ENCODE data around the gene KREMEN1.
"Not testable (repeated sequence)": the region's sequence is repeated elsewhere in the genome, so short reads cannot be mapped to it uniquely, and the experiment has no call there.

Gene KREMEN1

DNA sequence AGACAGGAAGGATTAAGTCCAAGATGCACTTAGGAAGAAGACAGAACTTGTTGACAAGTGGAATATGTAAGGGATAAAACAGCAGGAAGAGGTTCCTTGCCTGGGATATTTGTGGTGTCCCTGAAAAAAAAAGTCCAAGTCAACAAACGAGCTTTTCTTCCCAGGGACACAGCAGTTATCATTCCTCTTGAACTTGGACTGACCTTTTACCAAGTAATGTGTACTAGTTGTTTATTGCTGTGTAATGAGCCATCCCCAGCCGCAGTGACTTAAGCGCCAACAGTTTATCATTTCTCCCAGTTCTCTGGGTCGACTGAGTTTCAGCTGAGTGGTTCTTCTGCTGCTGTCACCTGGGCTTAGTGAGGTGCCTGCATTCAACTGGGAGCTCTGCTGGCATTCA lies 37.0 kb downstream of the KREMEN1 start:
- DNase-seq = no peak

DNA sequence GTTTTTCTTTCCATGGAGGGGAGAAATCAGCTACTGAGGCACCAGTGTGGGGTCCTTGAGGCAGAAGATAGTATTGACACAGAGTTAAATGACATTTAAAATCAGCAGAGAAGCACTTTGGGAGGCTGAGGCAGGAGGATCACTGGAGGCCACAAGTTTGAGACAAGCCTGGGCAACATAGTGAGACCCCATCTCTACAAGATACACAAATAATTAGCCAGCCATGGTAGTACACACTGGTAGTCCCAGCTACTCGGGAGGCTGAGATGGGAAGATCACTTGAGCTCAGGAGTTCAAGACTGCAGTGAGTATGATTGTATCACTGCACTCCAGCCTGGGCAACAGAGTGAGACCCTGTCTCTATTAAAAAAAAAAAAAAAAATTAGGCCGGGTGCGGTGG lies 38.1 kb downstream of the KREMEN1 start:
- DNase-seq = no peak

DNA sequence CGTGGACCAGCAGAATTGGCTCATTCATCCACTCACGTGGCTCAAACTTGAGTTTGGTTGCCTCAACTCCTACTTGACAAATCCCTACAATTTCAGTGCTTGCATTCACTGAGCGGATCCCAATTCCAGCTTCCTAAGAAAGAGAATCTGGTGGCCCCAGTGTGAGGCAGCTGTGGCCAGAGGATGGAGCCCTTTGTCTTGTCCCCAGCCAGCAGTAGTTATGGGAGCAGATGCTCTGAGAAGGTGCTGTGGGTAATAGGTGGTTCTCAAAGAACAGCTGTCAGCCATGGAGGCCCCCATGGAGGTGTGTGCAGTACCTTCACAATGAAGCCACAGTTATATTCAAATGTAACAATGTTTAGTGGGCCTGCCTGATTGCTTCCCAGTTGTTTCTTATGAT lies 39.3 kb downstream of the KREMEN1 start:
- peak; percentile 45 for DNase-seq

DNA sequence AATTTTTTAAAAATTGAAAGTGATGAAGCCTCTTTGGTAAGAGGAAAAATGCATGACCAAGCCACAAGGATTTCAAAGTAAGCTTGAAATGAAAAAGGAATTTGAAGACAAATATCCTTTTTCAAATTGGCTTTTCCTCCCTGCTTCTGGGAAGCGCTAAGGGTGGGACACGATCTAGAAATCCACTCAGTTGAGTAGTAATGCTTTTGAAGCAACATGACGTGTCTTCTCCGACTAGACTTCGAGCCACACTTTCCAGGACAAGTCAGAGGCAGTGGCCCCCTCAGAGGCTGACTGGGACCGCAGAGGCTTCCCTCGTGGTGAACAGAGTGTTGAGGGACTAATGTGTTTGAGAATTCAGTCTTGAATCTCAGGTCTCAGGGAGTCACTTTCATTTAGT lies 39.8 kb downstream of the KREMEN1 start:
- DNase-seq = no peak

DNA sequence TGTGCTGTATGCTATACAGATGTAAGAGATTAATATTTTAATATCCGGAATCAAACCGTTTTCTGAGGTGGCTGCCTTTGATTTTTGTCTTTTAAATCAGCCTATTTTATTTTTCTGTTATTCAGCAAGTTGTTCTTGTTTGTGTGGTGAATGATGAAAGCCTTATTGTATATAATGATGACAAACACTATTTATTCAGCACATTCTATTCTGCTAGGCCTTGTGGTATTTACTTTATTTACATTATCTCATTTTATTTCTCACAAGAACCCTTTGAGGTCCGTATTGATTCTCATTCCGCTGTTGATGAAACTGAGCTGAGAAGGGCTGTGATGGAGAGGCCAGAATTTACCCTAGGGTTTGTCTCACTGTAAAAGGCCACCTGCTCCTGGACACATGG lies 40.5 kb downstream of the KREMEN1 start:
- no peak for DNase-seq

DNA sequence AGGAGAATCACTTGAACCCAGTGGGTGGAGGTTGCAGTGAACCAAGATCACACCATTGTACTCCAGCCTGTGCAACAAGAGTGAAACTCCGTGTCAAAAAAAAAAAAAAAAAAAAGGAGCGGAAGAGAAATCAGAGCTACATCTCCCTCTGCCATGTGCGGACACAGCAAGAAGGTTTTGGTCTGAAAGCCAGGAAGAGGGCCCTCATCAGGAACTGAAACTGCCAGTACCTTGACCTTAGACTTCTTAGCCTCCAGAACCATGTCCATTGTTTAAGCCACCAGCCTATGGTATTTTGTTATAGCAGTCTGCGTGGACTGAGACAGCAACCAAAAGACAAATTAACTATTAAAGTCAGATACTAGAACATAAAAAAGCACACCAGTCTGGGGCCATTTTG lies 41.6 kb downstream of the KREMEN1 start:
- no peak for DNase-seq

DNA sequence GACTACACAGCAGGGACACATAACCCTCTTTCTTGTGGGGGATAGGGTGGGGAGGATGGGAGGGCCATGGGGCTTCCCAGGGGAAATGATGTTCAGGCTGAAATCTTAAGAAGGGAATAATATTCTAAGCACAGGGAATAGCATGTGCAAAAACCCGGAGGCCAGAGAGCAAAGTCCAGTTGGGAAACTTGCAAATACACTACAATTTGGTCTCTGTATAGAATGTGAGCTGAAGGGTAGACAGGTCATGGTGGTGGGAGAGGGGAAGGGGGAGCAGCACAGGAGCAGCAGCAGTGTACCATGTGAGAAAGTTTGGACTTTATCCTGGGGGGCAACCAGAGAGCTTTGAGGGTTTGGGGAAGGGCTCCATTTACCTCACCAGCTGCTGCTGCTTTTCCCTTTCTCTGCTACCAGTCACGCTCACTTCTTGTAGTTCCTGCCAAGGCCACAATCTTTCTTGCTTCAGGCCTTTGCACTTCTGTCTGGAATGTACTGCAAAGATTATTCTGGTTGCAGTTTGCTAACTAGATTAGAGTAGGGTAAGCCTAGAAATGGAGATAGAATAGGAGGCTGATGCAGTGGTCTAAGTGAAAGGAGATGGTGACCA lies 43.0 kb downstream of the KREMEN1 start:
- no peak for DNase-seq

DNA sequence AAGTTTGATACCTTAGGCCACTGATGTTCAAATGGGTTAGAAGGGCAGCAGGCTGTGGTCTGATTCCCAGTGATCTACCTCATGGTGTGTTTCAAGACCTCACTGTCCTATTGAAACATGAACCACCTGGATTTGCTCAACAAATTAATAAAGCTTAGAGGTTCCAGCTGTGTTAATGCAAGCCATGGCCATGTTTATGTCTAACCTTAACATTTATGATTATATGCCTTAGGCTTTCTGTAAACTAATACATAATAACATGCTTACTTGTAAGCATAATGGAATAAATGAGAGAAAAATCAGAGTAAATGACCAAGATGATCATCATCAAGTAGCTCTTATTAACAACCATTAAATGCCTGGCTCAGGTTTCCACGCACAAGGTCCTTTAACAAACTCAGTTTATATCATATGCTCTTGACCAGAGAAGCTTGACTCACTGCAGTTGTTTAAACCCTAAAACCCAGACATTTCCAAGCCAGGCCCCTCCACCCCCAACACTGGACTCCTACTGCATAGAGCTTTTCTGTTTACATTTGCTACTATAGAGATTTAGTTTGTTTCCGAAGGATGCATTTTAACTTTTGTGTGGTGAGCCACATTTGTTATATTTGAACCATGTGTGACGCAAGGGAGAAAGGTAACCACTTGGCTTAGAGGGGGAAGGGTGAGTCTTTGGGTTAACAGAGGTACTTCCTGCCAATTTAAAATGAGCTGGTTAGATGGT lies 43.7 kb downstream of the KREMEN1 start:
- DNase-seq = no peak

DNA sequence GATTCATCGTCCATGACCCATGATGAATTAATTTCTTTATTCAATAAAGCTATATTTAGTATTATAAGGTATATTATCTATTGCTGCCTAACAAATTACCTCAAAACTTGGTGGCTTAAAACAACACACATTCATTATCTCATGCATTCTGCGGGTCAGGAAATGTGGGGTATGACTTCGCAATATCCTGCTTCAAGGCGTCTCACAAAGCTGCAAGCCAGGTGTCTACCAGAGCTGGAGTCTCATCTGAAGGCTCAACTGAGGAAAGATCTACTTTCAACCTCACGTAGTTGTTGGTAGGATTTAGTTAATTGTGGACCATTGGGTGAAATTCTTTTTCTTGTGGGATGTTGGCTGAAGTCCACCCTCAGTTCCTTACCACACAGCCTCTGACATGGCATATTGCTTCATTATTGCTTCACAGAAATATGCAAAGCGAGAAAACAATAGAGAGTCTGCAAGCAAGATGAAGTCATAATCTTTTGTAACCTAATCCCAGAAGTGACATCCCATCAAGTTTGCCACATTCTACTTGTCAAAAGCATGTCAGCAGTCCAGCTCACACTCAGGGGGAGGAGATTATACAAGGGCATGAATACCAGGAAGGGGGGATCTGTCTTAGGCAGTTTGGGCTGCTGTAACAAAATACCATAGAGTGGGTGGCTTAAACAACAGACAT lies 45.1 kb downstream of the KREMEN1 start:
- DNase-seq = no peak

DNA sequence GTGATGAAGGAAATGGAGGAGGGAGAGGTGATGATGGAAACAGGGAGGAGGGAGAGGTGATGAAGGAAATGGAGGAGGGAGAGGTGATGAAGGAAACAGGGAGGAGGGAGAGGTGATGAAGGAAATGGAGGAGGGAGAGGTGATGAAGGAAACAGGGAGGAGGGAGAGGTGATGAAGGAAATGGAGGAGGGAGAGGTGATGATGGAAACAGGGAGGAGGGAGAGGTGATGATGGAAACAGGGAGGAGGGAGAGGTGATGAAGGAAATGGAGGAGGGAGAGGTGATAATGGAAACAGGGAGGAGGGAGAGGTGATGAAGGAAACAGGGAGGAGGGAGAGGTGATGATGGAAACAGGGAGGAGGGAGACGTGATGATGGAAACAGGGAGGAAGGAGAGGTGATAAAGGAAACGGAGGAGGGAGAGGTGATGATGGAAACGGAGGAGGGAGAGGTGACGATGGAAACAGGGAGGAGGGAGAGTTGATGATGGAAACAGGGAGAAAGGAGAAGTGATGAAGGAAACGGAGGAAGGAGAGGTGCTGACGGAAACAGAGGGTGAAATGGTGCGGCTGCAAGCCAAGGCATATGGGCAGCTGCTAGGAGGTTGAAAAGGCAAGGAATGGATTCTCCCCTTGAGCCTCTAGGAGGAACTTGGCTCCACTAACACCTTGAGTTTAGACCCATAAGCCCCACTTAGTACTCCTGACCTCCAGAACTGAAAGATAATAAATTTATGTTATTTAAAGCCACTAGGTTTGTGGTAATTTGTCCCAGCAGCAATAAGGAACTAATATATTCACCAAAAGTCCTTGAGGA lies 47.5 kb downstream of the KREMEN1 start:
- DNase-seq = not testable (repeated sequence)

DNA sequence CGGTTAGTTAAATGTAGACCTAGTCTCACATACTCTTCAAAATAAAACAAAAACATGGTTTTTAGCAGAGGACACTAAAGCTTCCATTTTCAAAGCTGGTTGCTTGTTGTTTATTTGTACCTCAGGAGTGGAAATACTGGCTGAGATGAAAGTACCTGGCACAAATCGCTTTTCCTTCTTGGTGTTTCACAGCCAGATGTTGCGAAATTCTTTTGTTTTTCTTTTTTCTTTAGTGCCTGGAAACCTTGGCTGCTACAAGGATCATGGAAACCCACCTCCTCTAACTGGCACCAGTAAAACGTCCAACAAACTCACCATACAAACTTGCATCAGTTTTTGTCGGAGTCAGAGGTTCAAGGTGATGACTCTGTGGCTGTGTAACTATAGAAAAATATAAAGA lies 48.3 kb downstream of the KREMEN1 start:
- no peak for DNase-seq

DNA sequence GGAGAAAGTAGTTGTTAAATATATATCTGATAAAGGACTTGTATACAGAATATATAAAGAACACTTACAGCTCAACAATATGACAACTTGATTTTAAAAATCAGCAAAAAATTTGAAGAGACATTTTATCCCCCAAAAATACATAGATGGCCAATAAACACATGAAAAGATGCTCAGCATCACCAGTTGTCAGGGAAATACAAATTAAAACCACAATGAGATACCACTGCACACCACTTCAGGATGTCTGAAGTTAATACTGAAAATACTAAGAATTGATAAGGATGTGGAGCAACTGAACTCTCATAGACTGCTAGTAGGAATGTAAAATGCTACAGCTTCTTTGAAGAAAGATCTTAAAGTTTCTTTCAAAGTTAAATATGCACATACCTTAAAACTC lies 49.2 kb downstream of the KREMEN1 start:
- DNase-seq = no peak

DNA sequence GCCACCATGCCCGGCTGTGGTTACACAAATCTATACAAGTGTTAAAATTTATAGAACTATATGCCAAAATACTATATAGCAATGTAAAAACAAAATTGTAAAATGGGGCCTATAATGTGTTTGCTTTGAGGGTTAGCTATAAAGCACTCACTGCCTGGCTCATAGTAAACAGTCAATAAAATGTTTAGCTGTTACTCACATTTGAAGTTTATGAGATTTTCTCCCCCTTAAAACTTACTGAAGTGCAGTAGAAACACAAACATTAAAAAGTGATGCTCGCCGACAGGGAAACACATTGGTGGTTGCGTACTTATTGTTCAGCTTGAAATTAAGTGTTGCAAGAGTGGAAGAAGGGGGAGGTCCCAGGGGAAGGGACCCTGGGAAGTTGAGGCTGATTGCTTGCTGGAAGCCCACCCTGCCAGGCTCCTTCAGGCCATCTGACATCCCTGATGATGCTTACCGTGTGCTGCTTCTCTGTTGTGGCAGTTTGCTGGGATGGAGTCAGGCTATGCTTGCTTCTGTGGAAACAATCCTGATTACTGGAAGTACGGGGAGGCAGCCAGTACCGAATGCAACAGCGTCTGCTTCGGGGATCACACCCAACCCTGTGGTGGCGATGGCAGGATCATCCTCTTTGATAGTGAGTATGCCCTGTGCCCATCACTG lies 52.1 kb downstream of the KREMEN1 start:
- no peak for DNase-seq

DNA sequence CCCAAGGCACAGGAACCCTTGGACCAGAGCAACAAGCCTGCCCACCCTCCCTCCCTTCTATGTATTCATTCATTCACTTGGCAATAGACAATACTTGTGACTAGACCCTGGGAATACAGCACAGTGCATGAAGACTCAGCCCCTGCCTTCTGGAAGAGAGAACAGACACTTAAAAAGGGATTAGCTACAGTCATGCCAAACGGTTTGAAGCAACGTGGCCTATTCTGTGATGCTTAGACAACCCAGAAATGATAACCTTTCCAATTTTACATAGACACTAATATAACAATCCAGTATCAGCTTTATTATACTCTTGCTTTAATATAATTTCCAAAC lies 52.6 kb downstream of the KREMEN1 start:
- no peak for DNase-seq

DNA sequence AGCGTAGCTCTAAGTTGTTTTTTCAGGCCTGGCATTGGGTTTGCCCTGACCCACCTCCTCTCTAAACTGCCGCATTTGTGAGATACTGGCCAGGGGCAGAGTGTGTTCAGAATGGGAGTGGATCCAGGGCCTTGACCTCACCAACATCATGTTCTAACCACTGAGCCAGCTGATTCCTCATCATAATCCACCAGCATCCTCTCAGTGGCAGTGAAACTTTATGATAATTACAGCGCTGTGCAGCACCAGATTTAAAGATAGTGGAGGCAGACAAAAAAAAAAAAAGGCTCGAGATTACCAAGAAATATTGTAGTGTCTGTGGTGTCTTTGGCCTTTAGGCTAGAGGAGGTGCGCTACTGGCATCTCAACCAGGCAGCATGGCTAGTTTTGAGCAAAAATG lies 53.0 kb downstream of the KREMEN1 start:
- no peak for DNase-seq

DNA sequence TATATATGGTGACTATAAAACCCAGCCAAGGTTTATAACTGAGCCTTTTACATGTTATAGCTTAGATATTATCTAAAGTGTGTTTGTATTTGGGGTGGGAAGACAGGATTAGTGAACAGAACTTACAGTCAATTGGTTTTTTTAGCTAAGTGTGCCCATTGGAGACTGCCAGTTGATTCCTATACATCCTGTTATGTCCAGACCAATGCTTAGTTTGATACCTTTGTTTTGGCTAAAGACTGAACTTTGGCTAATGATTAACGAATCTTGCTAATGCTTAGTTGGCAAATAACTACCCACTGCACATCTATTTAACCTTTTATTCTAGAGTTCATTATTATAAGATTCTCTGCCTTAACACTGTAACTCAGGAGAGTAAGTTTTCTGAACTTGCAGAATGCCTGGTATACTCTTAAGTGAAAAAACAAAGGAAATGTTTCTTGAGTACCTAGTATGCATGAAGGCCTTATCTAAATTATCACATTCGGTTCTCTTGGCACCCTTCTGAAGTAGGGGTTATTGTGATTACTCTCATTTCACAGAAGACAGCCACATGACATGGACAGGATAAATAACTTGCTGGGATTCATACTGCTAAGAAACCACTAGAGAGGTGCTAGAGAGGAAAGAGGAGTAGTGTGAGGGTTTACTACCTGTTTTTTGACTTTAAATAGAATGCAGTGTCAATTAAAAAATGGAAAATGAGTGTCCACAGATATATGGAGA lies 54.0 kb downstream of the KREMEN1 start:
- no peak for DNase-seq

DNA sequence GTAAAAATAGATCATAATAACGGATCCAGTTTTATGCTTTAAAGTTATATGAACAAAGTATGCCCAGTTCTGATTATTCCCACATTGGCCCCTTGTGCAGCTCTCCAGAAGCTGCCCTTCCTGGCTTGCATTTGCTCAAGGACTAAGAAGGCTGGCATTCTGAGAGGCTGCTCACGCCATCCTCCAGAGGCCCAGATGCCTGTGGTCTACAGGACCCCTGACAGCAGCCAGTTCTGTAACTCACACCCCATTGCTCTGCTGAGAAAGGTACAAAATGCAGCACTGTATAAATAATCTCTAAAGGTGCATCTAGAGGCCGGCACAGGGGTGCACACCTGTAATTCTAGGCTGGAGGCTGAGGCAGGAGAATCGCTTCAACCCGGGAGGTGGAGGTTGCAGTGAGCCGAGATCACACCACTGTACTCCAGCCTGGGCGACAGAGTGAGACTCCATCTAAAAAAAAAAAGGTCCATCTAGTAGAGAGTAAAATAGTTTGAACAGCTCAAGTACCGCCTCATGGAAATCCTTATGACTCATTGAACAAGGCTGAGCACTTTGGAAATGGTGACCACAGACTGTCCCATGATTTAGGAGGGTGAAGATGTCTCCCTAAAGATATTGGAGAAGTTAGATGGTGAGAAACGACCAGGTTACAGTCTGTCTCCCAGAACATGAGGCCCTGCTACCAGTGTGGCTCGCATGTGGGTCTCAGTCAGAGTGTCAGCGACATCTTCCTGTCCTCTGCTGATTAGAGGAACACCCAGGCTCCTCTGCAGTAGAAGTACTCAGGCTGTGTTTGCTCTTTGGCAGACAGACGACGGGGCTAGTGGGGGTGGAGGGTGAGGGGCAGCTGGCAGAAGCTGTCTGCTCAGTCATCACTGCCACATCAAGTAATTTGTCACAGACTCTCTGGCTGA lies 56.3 kb downstream of the KREMEN1 start:
- DNase-seq = peak; percentile 44

DNA sequence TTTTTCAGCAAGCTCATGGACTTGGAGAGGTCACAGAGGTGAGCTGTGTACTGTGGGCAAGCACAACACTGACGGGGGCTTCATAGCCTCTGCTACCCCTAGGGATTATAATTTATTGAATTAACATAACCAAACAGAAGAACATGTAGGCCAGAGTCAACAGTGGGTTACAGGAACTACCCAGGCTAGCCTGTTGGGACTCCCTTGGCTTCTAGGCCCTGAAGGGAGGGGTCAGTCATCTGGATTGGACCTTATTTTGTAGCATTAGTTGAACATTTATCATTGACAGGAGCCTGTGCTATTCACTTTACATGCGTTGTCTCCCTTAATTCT lies 56.9 kb downstream of the KREMEN1 start:
- DNase-seq = no peak

DNA sequence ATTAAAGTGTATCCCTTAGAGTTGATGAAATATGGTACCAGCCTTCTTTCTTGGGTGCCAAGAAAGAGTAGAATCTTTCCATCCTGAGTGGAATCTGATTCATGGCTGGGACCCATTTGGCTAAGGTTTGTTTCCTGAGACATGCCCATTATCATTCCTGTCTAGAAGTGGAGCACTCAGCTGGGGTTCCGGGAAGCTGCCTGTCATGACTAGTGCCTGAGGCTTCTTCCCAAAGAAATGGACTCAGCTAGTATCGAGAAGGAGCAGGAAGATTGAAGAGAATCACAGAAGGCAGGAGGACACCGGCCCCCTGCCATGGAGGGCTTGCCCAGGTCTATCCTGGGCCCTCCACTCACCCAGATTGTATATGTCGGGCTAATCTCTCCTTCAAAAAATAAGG lies 57.6 kb downstream of the KREMEN1 start:
- no peak for DNase-seq

DNA sequence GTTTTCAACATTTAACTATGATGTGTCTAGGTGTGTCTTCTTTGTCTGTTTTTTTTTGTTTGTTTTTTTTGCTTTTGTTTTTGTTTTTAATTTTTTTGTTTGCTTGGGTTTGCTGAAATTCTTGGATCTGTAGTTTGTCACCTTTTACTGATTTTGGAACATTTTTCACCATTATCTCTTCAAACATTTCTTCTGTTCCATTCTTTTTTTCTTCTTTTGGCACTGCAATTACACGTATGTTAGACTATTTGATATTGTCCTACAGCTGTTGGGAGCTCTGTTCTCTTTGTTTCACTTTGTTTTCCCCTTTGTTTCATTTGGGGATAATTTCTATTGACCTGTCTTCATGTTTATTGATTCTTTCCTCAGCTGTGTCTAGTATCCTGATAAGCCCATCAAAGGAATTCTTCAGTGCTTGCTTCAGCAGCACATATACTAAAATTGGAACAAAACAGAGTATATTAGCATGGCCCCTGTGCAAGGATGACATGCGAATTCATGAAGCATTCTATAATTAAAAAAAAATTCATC lies 60.8 kb downstream of the KREMEN1 start:
- DNase-seq = no peak

DNA sequence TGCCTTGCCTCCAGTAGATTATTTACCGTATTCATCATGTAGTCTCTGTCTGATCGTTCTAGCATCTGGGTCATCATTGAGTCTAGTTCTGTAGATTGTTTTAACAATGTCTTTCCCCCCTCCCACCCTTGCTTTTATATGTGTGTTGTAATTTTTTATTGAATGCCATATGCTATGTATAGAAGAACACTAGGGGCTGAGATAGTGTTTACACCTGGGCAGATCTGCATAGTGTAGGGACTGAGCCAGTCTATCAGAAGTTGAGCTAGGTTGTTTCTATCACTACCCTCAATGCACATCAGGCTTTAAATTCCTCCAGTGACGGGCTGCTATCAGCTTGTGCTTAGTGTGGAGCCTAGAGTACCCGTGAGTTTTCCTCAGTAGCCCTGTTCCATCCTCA lies 61.6 kb downstream of the KREMEN1 start:
- DNase-seq = no peak
